GM21825 (cell line): Measurements from ENCODE around the gene PNMA6E.
"Not testable (repeated sequence)": the region's sequence is repeated elsewhere in the genome, so short reads cannot be mapped to it uniquely, and the experiment has no call there.

Experiments
- ATAC-seq: cut with Tn5 transposase; IDR thresholded peaks from one replicate; pipeline ENCODE4 v1.9.1; 2021; ENCODE audit warnings: mild to moderate bottlenecking, moderate library complexity; ENCODE audit not compliant: unreplicated experiment

The PNMA6E gene

GRCh38 chrX:153387987-153388721 is 13.0 kb downstream of the PNMA6E start:
- ATAC-seq = no peak

GRCh38 chrX:153387345-153387744 is 13.8 kb downstream of the PNMA6E start:
- ATAC-seq = no peak

GRCh38 chrX:153386097-153386496 is 15.1 kb downstream of the PNMA6E start:
- no peak for ATAC-seq

GRCh38 chrX:153384973-153385372 is 16.2 kb downstream of the PNMA6E start:
- not testable (repeated sequence) for ATAC-seq

GRCh38 chrX:153384390-153384789 is 16.8 kb downstream of the PNMA6E start:
- ATAC-seq = no peak

GRCh38 chrX:153382563-153383482 is 18.3 kb downstream of the PNMA6E start:
- no peak for ATAC-seq

GRCh38 chrX:153381684-153382532 is 19.2 kb downstream of the PNMA6E start:
- ATAC-seq = no peak

- ATAC-seq = no peak
Measured at GRCh38 chrX:153380691-153381090, 20.5 kb downstream of the PNMA6E start.

GRCh38 chrX:153379971-153380581 is 21.1 kb downstream of the PNMA6E start:
- ATAC-seq = no peak

GRCh38 chrX:153379508-153379907 is 21.6 kb downstream of the PNMA6E start:
- ATAC-seq = no peak

- no peak for ATAC-seq
Measured at GRCh38 chrX:153378607-153379006, 22.5 kb downstream of the PNMA6E start.

GRCh38 chrX:153377727-153378126 is 23.4 kb downstream of the PNMA6E start:
- no peak for ATAC-seq

- no peak for ATAC-seq
Measured at GRCh38 chrX:153375571-153375970, 25.6 kb downstream of the PNMA6E start.

- ATAC-seq = no peak
Measured at GRCh38 chrX:153374426-153374825, 26.7 kb downstream of the PNMA6E start.

- no peak for ATAC-seq
Measured at GRCh38 chrX:153372949-153373348, 28.2 kb downstream of the PNMA6E start.

GRCh38 chrX:153371256-153371655 is 29.9 kb downstream of the PNMA6E start:
- ATAC-seq = no peak

- ATAC-seq = no peak
Measured at GRCh38 chrX:153370293-153371055, 30.7 kb downstream of the PNMA6E start.

- no peak for ATAC-seq
Measured at GRCh38 chrX:153366878-153367538, 34.1 kb downstream of the PNMA6E start.

GRCh38 chrX:153366119-153366518 is 35.0 kb downstream of the PNMA6E start:
- no peak for ATAC-seq
